K562 (cell line): Measurements from ENCODE around the gene NOM1. TPM values are rescaled to one million over a fixed set of nuclear protein-coding genes. Genes with fewer than 3 reads are reported as not detected.
A peak's percentile ranks its signal among the peaks of the same experiment; 100 is the strongest.

Experiments
- ATAC-seq: fragments of 200-7000 bp; cut with Tn5 transposase; 3 replicates; pipeline ENCODE4 v1.9.1; 2020; ENCODE audit warnings: moderate library complexity
- BruUV-seq: library from RNA; stranded (reverse); fragments of 400-500 nt; replicated peaks from 2 replicates; lab custom pipeline; 2021; lab: Mats Ljungman, UMichigan
- CTCF ChIA-PET: fragments of 300-600 bp; formaldehyde crosslinking; extraction: SDS; loops from one replicate; lab custom pipeline; 2021; ENCODE audit warnings: low intra/inter-chr PET ratio; lab: Yijun Ruan, JAX
- POLR2A ChIA-PET: fragments of 300-600, 350-650 bp; sonication (Branson Sonifier 250); formaldehyde crosslinking; extraction: SDS; loops from one replicate; lab custom pipeline; 2021; ENCODE audit warnings: antibody characterized with exemption, inconsistent platforms; lab: Yijun Ruan, JAX
- DNase-seq, 4 experiments: peaks; one replicate each; pipeline versions ENCODE4 v3.0.0 to v3.0.0-alpha.2; 2011 to 2018; ENCODE audit warnings: low spot score in 3 of 4, mixed read lengths in 3 of 4; ENCODE audit errors: extremely low read depth in 1 of 4
- FAIRE-seq: peaks from 2 replicates; lab custom pipeline; 2011; peaks lifted over from hg19 to GRCh38; lab: Jason Lieb, UNC
- H2AFZ ChIP-seq: 2 replicates; pipeline ENCODE4 v1.6.0; 2011; ENCODE audit warnings: low read depth, low read length, control low read depth, inconsistent platforms
- H3K27ac ChIP-seq: fragments of 200-600 bp; 3 replicates; pipeline ENCODE4 v1.8.0; 2011; ENCODE audit warnings: low read depth, mild to moderate bottlenecking, control low read depth, inconsistent platforms, low read length, moderate library complexity, mixed read lengths; ENCODE audit errors: extremely low read depth
- H3K27me3 ChIP-seq, 2 experiments: fragments of 300-600 bp in 1 of 2; 2 replicates in 1 of 2; 3 replicates in 1 of 2; pipeline versions ENCODE4 v1.6.0 to v1.8.0; 2011; ENCODE audit warnings: inconsistent platforms in 2 of 2, low read length in 2 of 2, mild to moderate bottlenecking in 1 of 2, mixed read lengths in 1 of 2, moderate library complexity in 1 of 2; ENCODE audit not compliant: control insufficient read depth in 2 of 2, insufficient read depth in 2 of 2
- H3K36me3 ChIP-seq: fragments of 300-600 bp; 3 replicates; pipeline ENCODE4 v1.8.0; 2011; ENCODE audit warnings: mild to moderate bottlenecking, low read length, inconsistent platforms; ENCODE audit not compliant: control insufficient read depth, insufficient read depth
- H3K4me1 ChIP-seq, 2 experiments: fragments of 200-600 bp in 1 of 2; replicated peaks in 1 of 2; 2 replicates in 1 of 2; 3 replicates in 1 of 2; pipeline versions ENCODE4 v1.5.1 to v1.8.0; 2011; ENCODE audit warnings: inconsistent platforms in 2 of 2, low read length in 2 of 2, mild to moderate bottlenecking in 1 of 2, mixed read lengths in 1 of 2, moderate library complexity in 1 of 2; ENCODE audit not compliant: control insufficient read depth in 2 of 2, insufficient read depth in 2 of 2
- H3K4me2 ChIP-seq: 2 replicates; pipeline ENCODE4 v1.6.1; 2011; ENCODE audit warnings: low read length, control low read depth, inconsistent platforms, mixed read lengths; ENCODE audit not compliant: insufficient read depth
- H3K4me3 ChIP-seq: fragments of 200-600 bp; sonication (generic), shearing (Covaris generic); 2 replicates; pipeline ENCODE4 v1.5.1; 2016; ENCODE audit warnings: control low read depth, inconsistent platforms
- H3K79me2 ChIP-seq: fragments of 200-600 bp; 3 replicates; pipeline ENCODE4 v1.8.0; 2011; ENCODE audit warnings: low read length, inconsistent platforms; ENCODE audit not compliant: control insufficient read depth, insufficient read depth
- H3K9ac ChIP-seq, 2 experiments: 2 replicates each; pipeline versions ENCODE4 v1.6.0 to v1.6.1; 2011; ENCODE audit warnings: low read depth in 2 of 2, low read length in 2 of 2, control low read depth in 1 of 2, inconsistent platforms in 1 of 2, mild to moderate bottlenecking in 1 of 2, mixed read lengths in 1 of 2; ENCODE audit not compliant: insufficient read depth in 1 of 2
- H3K9me1 ChIP-seq: one replicate; pipeline ENCODE4 v1.6.0; 2011; ENCODE audit warnings: inconsistent platforms, mild to moderate bottlenecking, low read length, moderate library complexity; ENCODE audit not compliant: control insufficient read depth, insufficient read depth
- H3K9me3 ChIP-seq: replicated peaks from 2 replicates; pipeline ENCODE4 v1.5.1; 2011; ENCODE audit warnings: low read depth, low read length, inconsistent platforms; ENCODE audit not compliant: control insufficient read depth, insufficient read depth
- H4K20me1 ChIP-seq: replicated peaks from 2 replicates; pipeline ENCODE4 v1.6.1; 2011; ENCODE audit warnings: low read length, inconsistent platforms, mixed read lengths; ENCODE audit not compliant: control insufficient read depth, insufficient read depth
- BACH1 ChIP-seq: fragments of 200-800 bp; sonication (Bioruptor generic); IDR thresholded peaks from 2 replicates; pipeline ENCODE4 v1.6.1; 2016; ENCODE audit warnings: missing genetic modification characterization, missing compliant biosample characterization
- MIER1 ChIP-seq: fragments of 450-650 bp; IDR thresholded peaks from 2 replicates; pipeline ENCODE4 v1.6.1; 2016; ENCODE audit warnings: antibody characterized with exemption, mild to moderate bottlenecking, low read depth
- TCF3 ChIP-seq: sonication (generic); formaldehyde crosslinking; IDR thresholded peaks from 2 replicates; pipeline ENCODE4 v1.4.0; 2020; ENCODE audit warnings: mild to moderate bottlenecking, missing genetic modification reagents
- U2AF1 ChIP-seq: fragments of 200-400 bp; formaldehyde crosslinking; optimal IDR thresholded peaks from 2 replicates; pipeline ENCODE3; 2017; ENCODE audit warnings: mild to moderate bottlenecking, low read depth, low read length, moderate library complexity
- YY1 ChIP-seq, 3 experiments: IDR thresholded peaks; 2 replicates each; pipeline ENCODE4 v1.6.1; 2011; ENCODE audit warnings: low read length in 2 of 3, mild to moderate bottlenecking in 2 of 3, moderate library complexity in 2 of 3, borderline replicate concordance in 1 of 3, control low read depth in 1 of 3, low read depth in 1 of 3; ENCODE audit not compliant: insufficient read depth in 3 of 3, insufficient replicate concordance in 2 of 3, control insufficient read depth in 1 of 3, insufficient read length in 1 of 3; ENCODE audit errors: extremely low read depth in 1 of 3
- ZBTB40 ChIP-seq, 2 experiments: fragments of 450-650 bp in 1 of 2; sonication (generic) in 1 of 2; formaldehyde crosslinking in 1 of 2; IDR thresholded peaks; 2 replicates each; pipeline versions ENCODE4 v1.7.1 to v1.9.0; 2016 to 2022; ENCODE audit warnings: inconsistent platforms in 1 of 2, mild to moderate bottlenecking in 1 of 2, missing genetic modification reagents in 1 of 2
- ZNF639 ChIP-seq, 2 experiments: fragments of 200-800 bp in 1 of 2; sonication (Bioruptor generic) in 1 of 2; sonication (generic) in 1 of 2; formaldehyde crosslinking in 1 of 2; IDR thresholded peaks in 1 of 2; conservative IDR thresholded peaks in 1 of 2; 2 replicates each; pipeline versions ENCODE4 v1.5.0 to v1.6.1; 2016 to 2020; ENCODE audit warnings: missing compliant biosample characterization in 1 of 2, missing genetic modification characterization in 1 of 2, missing genetic modification reagents in 1 of 2
- WGBS: fragments of 100-300 bp; shearing (Covaris generic); methylation state at CpG from one replicate; pipeline ENCODE4 v1.1.6; 2016; ENCODE audit warnings: low coverage, mixed read lengths; ENCODE audit not compliant: insufficient coverage; ENCODE audit errors: missing lambda C conversion rate; 5-methylcytosine and 5-hydroxymethylcytosine counted together
- in situ Hi-C: fragments of 300-500 bp; cut with MboI; formaldehyde crosslinking; loops from 4 replicates; pipeline ENCODE4 v1.15.0; 2018; ENCODE audit warnings: inconsistent platforms, mixed read lengths
- intact Hi-C: fragments of 100-400 bp; cut with micrococcal nuclease; formaldehyde crosslinking; loops from 2 replicates; pipeline ENCODE4 v1.14.2; 2022
- polyA plus RNA-seq, 8 experiments: library from polyadenylated mRNA; depleted of rRNA in 4 of 8; stranded (reverse) in 5 of 8; unstranded in 3 of 8; fragments of >200 nt; fragmentation: Nextera tagmentation in 2 of 8; fragmentation: Illumina TruSeq in 1 of 8; extraction: Ambion mirVana in 2 of 8; extraction: Trizol in 1 of 8; gene quantifications; 2 replicates each; pipeline versions ENCODE4 v1.2.1 to v1.2.3, GENCODE V29; 2011 to 2014; ENCODE audit warnings: inconsistent platforms in 1 of 8, missing spikeins in 1 of 8
- total RNA-seq, 7 experiments: library from RNA; depleted of rRNA in 6 of 7; stranded (reverse); fragments of >200 nt in 6 of 7; fragmentation: Illumina TruSeq in 2 of 7; extraction: Trizol in 2 of 7; gene quantifications; 2 replicates each; pipeline versions ENCODE4 v1.2.1 to v1.2.3, GENCODE V29; 2011 to 2021; ENCODE audit warnings: low replicate concordance in 1 of 7

NOM1 gene
- total and polyA plus RNA-seq, 9 of the 15 experiments (the other 6 are each of a cell fraction or from before 2014, with no cell fraction given): 6.8 to 47.3 (median 37.4) TPM

GRCh38 chr7:156948361-156948760 lies 1.2 kb upstream of the NOM1 start:
- intact Hi-C loops (no loop called here), in situ Hi-C loops (no loop called here)
- H3K9ac ChIP-seq: peak overlapping the region; percentile 89 to 99
- no TSS peak for BruUV-seq
- FAIRE-seq (no peak), ATAC-seq (no peak), DNase-seq (no peak)
- TF ChIP-seq MIER1: 0 out of 2 replicates have a peak, but pooled peaks have one; percentile 18
- peak in 1 of 3 experiments; percentile 85 for TF ChIP-seq YY1 (IDR thresholded peaks at IDR 0.05; ENCODE audit: borderline replicate concordance in 1 of 3, control insufficient read depth in 1 of 3, extremely low read depth in 1 of 3, insufficient read depth in 3 of 3, insufficient read length in 1 of 3, insufficient replicate concordance in 2 of 3, low read depth in 1 of 3, low read length in 2 of 3)
- TF ChIP-seq BACH1: 0 out of 2 replicates have a peak, but pooled peaks have one; percentile 5
- 0 out of 4 replicates have a peak, but pooled peaks of 1 of the 2 experiments have one; percentile 16 for TF ChIP-seq ZNF639 (CRISPR knock-in tag; conservative IDR thresholded peaks at IDR 0.05 in 1 of 2, IDR thresholded peaks at IDR 0.05 in 1 of 2)
- 0 out of 2 replicates have a peak, but pooled peaks have one; percentile 38 for TF ChIP-seq ZBTB40 (IDR thresholded peaks at IDR 0.05)
- TF ChIP-seq ZBTB40 (CRISPR knock-in tag; IDR thresholded peaks at IDR 0.05): no peak
- no peak for TF ChIP-seq U2AF1
- no peak for TF ChIP-seq TCF3 (CRISPR knock-in tag)
- H4K20me1 ChIP-seq: peaks cover 30% of the 10 kb centered on the region
- POLR2A ChIA-PET: interaction anchor here (1.1 to 1.3 kb wide), 4 partner anchors 10 to 55 kb away, joined by 3 to 7 read pairs (median 6); partner anchors contain the start of gene LMBR1
- peaks cover 17 to 30% of the 10 kb centered on the region in 2 experiments; a peak in 4 of 5 replicates for H3K4me1 ChIP-seq
- peak overlapping the region; percentile 85 for H3K27ac ChIP-seq
- CTCF ChIA-PET: interaction anchor here (0.8 kb wide), 1 partner anchor 22 kb away, joined by 4 read pairs; no protein-coding TSS in a partner anchor
- H3K36me3 ChIP-seq: peaks cover 19% of the 10 kb centered on the region
- H3K9me3 ChIP-seq: no peaks in the 10 kb centered on the region
- H2AFZ ChIP-seq: peak overlapping the region; percentile 89
- H3K27me3 ChIP-seq: peaks cover 16 to 18% of the 10 kb centered on the region in 2 experiments
- peak overlapping the region; percentile 95 for H3K4me3 ChIP-seq
- H3K79me2 ChIP-seq: peaks cover 50% of the 10 kb centered on the region
- H3K9me1 ChIP-seq: no peaks in the 10 kb centered on the region
- WGBS: 20% methylated on average over 12 of the region's 12 CpGs
- H3K4me2 ChIP-seq: peak overlapping the region; percentile 97
